ENCODE results near the gene THADA.
A peak's percentile ranks its signal among the peaks of the same experiment; 100 is the strongest.

Gene THADA

GRCh38 chr2:43509886-43510285 is 86.0 kb downstream of the THADA start:
- TF ChIP-seq CTCF (conservative IDR thresholded peaks at IDR 0.05; ENCODE audit: low read length), result no peak
- no peak overlapping the region for H3K4me3 ChIP-seq (ENCODE audit: low read length)

GRCh38 chr2:43508209-43508608 is 87.6 kb downstream of the THADA start:
- no peak overlapping the region for H3K4me3 ChIP-seq (ENCODE audit: low read length)
- DNase-seq (ENCODE audit: low read depth), result no peak
- TF ChIP-seq CTCF (conservative IDR thresholded peaks at IDR 0.05; ENCODE audit: low read length), result no peak

More at GRCh38 chr2:43509886-43510285, 86.0 kb downstream of the THADA start:
- no peak for DNase-seq (ENCODE audit: low read depth)

- TF ChIP-seq CTCF (conservative IDR thresholded peaks at IDR 0.05; ENCODE audit: low read length), result no peak
Observed at GRCh38 chr2:43507137-43507536, 88.7 kb downstream of the THADA start.

GRCh38 chr2:43495727-43496126 is 100.1 kb downstream of the THADA start:
- DNase-seq (ENCODE audit: low read depth), result peak; percentile 36
- TF ChIP-seq CTCF (conservative IDR thresholded peaks at IDR 0.05; ENCODE audit: low read length), result no peak

More at GRCh38 chr2:43507137-43507536, 88.7 kb downstream of the THADA start:
- H3K4me3 ChIP-seq (ENCODE audit: low read length), result no peak overlapping the region
- DNase-seq (ENCODE audit: low read depth), result no peak

GRCh38 chr2:43493954-43494353 is 101.9 kb downstream of the THADA start:
- H3K4me3 ChIP-seq (ENCODE audit: low read length), result no peak overlapping the region
- TF ChIP-seq CTCF (conservative IDR thresholded peaks at IDR 0.05; ENCODE audit: low read length), result no peak
- DNase-seq (ENCODE audit: low read depth), result no peak

More at GRCh38 chr2:43495727-43496126, 100.1 kb downstream of the THADA start:
- no peak overlapping the region for H3K4me3 ChIP-seq (ENCODE audit: low read length)

- TF ChIP-seq CTCF (conservative IDR thresholded peaks at IDR 0.05; ENCODE audit: low read length), result no peak
- peak; percentile 23 for DNase-seq (ENCODE audit: low read depth)
- H3K4me3 ChIP-seq (ENCODE audit: low read length), result no peak overlapping the region
Observed at GRCh38 chr2:43491065-43491639, 104.7 kb downstream of the THADA start.

GRCh38 chr2:43490252-43490786 is 105.5 kb downstream of the THADA start:
- no peak for TF ChIP-seq CTCF (conservative IDR thresholded peaks at IDR 0.05; ENCODE audit: low read length)
- DNase-seq (ENCODE audit: low read depth), result no peak
- no peak overlapping the region for H3K4me3 ChIP-seq (ENCODE audit: low read length)

All from AG10803 (cell line).